NCI-H128 (cell line): ENCODE results near the gene RBM14.
"Not testable (repeated sequence)": the region's sequence is repeated elsewhere in the genome, so short reads cannot be mapped to it uniquely, and the experiment has no call there.

Source experiments
- DNase-seq: peaks from one replicate; lab custom pipeline; 2025; ENCODE audit not compliant: unreplicated experiment; lab: John Stamatoyannopoulos, UW

The RBM14 gene

DNA sequence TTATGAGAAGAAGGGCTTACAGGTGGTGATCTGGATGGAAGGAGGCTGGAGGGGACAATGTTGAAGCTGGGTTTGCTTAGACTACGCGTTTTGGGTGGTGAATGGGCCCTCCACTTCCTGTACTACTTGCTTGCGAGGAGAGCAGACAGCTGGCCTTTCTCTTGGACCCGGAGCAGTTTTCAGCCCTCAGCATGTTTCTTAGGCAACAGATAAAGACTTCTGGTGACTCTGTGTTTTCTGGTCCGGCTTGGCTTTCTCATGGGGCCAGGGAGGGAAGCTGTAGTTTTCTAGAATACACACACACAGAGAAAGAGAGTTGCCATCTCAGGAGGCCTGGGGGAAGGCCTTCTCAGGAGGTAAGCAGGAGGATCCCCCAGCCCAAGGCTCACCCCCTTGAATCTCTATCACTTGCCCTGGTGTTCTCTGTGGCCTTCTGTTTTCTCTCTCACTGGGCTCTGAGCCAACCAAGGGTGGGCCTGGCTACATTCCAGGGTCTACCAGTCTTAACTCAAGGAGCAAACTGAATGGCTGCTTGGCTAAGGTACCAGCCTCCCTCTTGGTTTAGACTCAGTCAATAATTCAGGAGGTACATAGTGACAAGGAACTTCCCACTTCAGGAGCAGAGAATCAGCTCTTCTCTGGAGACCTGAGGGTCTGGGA is 21.1 kb upstream of the RBM14 start:
- DNase-seq = no peak

DNA sequence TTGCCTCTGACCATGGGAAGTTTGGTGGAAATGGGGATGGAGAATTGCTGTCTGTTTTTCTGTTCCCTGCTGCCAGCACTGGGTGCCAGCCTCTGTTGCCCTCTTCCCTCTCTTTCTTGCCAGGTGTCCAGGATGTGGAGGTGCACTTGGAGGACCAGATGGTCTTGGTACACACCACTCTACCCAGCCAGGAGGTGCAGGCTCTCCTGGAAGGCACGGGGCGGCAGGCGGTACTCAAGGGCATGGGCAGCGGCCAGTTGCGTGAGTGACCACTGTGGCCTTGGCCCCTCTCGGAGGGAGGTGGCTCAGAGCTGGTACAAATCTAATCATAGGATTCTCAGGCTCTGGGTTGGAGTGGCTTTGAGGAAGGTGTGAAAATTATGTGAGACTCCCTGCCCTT is 17.4 kb upstream of the RBM14 start:
- no peak for DNase-seq

DNA sequence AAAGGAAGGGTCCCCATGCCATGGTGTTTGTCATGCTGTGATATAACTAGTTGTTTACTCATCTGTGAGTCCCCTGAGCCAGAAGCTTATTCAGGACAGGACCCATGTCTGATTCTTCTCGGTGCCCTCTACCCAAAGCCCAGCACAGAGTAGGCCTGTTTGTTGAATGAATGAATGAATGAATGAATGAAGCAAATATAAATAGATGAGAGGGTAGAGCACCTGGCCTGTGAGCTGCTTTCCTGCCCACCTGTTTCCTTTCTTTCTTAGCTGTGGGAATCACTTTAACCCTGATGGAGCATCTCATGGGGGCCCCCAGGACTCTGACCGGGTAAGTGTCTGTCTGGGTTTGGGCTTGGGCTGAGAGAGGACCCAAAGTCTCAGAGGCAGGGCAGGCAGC is 16.2 kb upstream of the RBM14 start:
- no peak for DNase-seq

DNA sequence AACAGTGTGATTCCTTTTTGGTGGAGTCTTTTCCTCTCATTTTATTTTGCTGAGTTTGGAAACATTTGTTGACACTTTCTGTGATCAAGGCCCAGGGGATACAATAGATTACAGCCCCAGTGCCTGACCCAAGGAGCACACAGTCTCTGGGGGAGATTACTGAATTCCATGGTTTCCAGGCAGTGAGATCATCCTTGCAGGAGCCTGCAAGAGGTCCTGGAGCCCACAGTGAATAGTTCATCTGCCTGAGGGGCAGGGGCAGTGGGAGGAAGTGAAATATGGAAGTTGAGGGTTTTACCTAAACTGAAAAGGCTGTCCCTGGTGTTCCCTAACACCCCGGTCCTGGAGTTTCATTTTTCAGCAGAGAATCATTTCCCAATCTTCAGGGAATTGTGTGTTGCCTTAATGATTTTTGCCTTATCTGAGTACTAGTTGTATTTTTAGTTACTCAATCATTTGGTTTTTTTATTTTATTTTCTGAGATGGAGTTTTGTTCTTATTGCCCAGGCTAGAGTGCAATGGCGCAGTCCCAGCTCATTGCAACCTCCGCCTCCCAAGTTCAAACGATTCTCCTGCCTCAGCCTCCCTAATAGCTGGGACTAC is 15.7 kb upstream of the RBM14 start:
- DNase-seq = no peak

DNA sequence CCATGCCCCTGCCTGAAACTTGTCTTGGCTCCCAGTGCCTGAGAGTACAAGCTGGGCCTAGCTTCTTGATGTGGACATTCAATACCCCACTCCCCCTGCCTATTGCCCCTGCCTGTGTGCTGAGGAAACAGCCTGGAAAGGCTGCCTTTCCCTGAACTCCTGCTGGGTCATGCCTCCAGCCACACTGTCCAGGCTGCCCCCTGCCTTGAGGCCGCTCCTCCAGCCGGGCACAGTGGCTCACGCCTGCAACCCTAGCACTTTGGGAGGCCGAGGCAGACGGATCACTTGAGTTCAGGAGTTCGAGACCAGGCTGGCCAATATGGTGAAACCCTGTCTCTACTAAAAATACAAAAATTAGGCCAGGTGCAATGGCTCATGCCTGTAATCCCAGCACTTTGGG is 13.4 kb upstream of the RBM14 start:
- DNase-seq = no peak

DNA sequence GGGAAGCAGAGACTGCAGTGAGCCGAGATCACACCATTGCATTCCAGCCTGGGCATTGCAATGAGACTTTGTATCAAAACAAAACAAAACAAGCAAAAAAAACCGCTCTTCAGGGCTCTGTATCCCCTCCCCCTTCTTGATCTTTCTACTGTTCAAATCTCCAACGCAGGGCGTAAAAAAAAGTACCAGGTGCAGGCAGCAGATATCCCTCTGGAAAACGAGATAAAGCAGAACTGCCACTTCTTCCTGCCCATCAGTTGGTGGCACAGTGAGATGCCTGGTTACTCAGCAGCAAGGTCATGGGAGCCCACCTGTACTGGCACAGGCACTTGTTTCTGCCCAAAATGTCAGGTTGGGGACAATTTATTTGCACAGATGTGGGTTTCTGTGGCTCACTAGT is 12.3 kb upstream of the RBM14 start:
- no peak for DNase-seq

DNA sequence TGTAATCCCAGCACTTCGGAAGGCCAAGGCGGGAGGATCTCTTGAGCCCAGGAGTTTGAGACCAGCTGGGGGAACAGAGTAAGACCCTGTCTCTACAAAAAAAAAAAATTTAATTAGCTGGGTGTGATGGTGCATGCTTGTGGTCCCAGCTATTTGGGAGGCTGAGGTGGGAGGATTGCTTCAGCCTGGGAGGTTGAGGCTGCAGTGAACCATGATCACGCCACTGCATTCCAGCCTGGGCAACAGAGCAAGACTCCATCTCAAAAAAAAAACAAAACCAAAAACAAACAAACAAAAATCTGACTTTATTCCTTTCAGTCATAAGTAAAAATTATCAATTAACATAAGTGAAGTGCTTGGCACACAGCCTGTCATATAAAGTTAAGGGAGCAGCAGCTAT is 9.8 kb upstream of the RBM14 start:
- DNase-seq = not testable (repeated sequence)

DNA sequence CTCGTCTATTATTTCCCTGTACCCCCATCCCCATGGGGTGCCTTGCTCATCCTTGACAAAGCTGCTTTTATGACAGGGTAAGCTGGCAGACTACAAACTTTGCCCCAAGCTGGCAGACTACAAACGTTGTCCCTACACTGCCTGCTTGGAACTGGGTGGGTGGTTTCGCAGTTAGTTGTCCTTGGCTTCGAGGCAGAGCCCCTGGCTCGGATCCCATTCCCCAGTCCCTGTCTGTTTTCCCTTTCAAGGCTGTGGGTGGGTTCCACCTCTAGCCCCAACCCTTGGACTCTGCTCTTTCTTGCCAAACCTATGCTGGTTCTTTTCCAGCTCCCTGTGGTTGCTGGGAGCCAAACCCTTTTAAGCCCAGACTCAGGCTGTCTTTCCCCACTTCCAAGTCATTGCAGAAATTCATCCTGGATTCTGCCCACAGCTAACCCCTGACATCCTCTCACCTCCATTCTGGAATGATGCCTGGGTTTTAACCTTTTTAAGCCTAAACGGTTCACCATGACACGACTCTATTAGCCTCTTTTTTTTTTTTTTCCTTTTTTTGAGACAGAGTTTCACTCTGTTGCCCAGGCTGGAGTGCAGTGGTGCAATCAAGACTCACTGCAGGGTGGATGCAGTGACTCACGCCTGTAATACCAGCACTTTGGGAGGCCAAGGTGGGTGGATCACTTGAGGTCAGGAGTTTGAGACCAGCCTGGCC is 9.2 kb upstream of the RBM14 start:
- DNase-seq = no peak

DNA sequence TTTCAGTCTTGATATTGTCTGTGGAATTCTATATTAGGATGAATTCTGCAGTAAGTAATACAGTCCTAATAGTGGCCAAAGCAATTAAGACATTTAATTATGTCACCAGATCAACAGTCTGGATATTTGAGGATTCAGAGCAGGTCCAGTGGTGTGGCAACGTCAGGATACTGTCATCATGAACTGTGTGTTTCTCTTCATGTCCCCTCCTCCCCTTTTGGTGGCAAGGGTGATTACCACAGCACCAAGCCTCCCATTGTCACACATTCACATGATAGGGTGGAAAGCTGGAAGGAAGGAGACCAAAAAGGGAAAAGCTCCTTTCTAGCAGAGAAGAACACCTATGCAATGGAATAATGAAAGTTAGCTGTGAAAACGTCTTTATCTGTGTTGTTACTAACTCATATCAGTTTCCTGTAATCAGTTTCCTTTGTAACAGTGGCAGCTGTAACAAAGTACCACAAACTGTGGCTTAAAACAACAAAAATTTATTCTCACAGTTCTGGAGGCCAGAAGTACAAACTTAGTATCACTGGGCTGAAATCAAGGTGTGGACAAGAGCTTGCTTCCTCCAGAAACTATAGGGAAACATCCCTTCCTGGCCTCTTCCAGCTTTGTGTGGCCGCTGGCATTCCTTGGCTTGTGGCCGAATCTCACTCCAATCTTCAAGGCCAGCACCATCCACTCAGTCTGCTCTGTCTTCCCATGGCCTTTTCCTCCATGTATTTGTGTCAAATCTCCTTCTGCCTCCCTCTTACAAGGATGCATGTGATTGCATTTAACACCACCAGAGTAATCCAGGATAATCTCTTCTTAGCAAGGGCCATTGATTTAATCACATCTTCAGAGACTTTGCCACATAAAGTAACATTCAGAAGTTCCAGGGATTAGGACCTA is 6.5 kb upstream of the RBM14 start:
- no peak for DNase-seq

DNA sequence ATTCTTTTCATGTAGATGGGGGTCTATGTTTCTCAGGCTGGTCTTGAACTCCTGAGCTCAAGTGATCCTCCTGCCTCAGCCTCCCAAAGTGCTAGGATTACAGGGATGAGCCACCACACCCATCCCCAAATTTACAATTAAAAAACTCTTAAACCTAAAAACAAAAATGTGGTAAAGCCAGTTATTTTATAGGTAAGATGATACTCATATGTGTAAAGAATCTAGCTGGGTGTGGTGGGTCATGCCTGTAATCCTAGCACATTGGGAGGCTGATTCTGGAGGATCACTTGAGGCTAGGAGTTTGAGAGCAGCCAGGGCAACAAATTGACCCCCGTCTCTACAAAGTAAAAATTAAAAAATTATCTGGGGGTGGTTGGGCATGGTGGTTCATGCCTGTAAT is 4.0 kb upstream of the RBM14 start:
- no peak for DNase-seq

DNA sequence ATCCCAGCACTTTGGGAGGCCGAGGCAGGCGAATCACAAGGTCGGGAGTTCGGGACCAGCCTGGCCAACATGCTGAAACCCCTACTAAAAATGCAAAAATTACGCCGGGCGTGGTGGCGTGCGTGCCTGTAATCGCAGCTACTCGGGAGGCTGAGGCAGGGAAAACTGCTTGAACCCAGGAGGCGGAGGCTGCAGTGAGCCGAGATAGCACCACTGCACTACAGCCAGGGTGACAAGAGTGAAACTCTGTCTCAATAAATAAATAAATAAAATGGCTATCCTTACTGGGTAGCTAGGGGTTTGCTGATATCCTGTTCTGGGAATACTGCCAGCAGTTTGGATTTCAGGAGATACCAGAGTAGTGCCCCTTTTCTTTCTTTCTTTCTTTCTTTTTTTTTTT is 2.4 kb upstream of the RBM14 start:
- DNase-seq = no peak

DNA sequence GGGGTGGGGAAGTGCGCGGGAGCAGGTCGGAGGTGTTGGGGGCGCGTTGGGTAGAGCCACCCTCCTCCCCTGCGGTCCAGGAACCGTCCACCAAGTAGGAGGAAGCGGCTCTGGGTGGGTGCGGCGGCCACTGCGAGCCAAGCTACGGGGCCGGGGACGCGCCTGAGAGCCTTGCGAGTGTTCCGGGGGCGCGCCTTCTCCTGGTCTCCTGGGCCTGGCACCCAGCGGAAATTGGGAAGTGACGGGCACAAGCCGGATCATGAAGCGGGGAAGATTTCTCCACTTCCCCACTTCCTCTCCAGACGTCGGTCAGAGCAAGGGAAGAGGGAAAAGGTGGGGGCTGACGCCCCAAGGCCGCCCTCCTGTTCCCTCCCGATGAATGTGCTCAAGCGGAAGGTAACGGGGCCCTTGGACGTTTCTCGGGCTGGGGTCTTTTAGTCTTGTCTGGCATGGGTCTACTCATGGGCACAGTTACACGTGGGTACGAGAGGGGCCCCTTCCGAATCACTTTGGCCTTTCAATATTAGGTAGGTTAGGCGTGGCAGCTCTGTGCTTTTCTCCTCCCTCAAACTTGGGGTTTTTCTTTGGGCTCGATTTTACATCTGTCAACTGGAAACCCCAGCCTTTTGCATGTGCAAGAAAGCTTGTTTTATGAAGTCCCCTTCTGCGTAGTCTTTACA is 865 bp downstream of the RBM14 start:
- no peak for DNase-seq

DNA sequence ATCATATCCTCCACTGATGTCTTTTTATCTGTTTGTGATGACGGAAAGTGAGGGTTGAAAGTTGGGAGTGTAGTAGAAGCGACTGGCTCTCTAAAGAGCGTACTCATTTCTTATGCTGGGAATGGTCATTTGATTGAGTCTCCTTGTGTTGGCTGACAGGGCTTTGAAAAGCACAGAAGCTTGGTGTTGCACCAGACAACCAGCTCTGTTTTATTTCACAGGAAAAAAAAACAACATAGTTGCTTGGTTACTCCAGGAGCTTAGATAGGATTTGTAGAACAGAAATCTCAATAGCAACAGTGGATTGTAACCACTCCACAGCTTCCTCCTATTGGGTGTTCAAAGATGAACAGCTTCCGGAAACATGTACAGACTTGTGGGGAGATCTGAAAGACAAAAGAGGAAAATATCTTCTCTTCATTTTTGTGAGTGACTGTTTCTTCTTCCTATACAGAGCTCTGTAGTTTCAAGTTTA is 2.7 kb downstream of the RBM14 start:
- no peak for DNase-seq

DNA sequence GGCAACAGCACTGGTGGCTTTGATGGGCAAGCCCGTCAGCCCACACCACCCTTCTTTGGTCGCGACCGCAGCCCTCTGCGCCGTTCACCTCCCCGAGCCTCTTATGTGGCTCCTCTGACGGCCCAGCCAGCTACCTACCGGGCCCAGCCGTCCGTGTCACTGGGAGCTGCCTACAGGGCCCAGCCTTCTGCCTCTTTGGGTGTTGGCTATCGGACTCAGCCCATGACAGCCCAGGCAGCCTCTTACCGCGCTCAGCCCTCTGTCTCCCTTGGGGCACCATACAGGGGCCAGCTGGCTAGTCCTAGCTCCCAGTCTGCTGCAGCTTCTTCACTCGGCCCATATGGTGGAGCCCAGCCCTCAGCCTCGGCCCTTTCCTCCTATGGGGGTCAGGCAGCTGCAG is 8.0 kb downstream of the RBM14 start:
- DNase-seq = no peak

DNA sequence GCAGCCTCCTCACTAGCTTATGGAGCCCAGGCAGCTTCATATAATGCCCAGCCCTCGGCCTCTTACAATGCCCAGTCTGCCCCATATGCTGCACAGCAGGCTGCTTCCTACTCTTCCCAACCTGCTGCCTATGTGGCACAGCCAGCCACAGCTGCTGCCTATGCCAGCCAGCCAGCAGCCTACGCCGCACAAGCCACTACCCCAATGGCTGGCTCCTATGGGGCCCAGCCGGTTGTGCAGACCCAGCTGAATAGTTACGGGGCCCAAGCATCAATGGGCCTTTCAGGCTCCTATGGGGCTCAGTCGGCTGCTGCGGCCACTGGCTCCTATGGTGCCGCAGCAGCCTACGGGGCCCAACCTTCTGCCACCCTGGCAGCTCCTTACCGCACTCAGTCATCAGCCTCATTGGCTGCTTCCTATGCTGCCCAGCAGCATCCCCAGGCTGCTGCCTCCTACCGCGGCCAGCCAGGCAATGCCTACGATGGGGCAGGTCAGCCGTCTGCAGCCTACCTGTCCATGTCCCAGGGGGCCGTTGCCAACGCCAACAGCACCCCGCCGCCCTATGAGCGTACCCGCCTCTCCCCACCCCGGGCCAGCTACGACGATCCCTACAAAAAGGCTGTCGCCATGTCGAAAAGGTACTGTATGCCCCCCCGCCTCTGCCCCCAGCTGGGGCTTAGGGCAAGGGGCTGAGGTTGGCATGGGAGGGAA is 8.8 kb downstream of the RBM14 start:
- no peak for DNase-seq

DNA sequence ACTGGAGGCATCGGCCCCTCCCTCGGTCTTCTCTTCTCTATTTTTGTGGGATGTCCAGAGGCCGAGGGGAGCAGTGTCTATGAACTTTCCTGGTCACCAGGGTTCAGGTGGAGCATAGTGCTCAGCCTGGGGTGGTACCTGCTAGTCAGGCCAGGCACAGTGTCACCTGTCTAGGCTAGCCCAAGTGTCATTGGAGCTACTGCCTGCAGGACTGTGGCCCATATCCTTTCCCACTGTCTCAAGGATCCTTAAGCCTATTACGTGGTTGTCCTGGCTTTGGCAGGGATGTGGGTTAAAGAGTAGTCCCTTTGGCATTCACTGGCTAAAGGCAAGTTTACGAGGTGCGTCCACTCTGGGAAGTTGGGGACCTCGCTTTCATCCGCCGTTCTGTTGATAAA is 9.3 kb downstream of the RBM14 start:
- no peak for DNase-seq

DNA sequence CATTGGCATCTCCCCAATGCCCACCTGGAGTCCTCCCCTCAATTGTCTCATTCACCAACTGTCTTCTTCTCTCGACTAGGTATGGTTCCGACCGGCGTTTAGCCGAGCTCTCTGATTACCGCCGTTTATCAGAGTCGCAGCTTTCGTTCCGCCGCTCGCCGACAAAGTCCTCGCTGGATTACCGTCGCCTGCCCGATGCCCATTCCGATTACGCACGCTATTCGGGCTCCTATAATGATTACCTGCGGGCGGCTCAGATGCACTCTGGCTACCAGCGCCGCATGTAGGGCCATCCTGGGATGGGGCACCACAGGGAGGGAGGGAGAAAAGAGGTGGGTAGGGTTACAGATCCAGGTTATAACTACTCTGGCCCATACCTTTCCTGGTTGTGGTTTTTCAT is 10.0 kb downstream of the RBM14 start:
- DNase-seq = no peak

DNA sequence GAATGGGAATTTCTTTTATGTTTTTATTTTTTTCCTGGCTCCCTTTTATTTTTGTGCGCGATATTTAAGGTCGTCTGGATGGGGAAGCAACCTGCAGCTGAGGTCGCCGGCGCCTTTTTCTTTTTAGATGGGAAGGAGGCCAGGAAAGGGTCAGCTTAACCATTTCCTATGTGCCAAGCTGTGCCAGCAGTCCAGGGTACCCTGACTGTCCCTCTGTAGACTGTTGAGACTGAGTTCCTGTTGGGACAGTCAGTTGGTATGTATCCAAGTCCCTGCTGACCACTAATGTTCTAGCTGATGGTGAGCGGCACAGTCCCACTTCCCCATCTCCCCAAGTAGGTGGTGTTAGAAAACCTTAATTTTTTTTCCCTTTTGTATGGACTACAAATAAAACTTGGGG is 10.5 kb downstream of the RBM14 start:
- DNase-seq = no peak

DNA sequence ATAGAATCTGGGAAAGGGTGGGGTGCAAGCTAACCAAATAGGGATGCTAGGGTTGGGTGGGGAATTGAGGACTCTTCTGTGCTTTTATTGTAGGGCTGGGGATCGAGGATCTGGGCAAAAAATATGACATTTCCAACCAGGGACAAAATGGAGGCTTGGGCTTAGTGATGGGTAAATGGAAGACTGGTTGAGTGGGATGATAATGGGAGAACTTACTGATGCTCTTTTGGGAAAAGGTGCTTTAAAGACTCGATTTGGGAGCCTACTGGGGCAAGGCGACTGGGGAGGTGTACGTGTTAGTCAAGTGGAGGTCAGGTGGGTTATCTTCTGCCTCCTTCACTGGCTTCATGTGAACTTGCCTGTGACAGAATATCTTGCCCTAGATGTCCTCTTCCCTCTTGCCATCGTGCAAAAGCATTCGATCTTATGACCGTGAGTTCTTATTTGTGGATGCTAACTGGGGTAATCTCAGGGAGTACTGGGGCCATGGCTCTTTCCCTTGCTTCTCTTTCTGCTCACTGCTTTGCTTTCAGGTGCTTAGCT is 11.7 kb downstream of the RBM14 start:
- no peak for DNase-seq

DNA sequence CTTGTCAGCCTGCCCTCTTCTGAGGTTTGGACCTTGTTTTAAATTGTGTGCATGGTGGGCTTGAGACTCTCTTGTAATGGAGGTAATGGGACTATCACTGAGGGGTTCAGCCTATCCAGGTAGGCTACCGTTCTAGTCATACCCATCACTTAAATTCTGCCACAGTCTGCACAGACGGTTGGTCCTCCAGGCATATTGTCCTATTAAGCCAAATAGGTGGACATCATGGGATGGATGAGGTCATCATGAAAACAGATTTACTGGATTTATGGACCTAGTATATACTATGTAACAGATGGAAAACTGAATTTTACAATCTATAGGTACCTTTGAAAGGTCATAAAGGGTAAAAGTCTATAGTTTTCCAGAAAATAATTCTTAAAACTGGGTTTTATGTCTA is 12.9 kb downstream of the RBM14 start:
- no peak for DNase-seq
